Activated T-cell treated with anti-CD3 and anti-CD28 coated beads, Interleukin-2, amount 50 U/mL, for 72 hours (primary cell): ENCODE measurements around the gene PPP1R14D. TPM values are rescaled to one million over a fixed set of nuclear protein-coding genes. Genes with fewer than 3 reads are reported as not detected.

Experiments used
- ATAC-seq, 2 donors: fragments of 150-1000 bp; cut with Tn5 transposase; replicated peaks in 1 of 2; 2 replicates each; pipeline ENCODE4 v1.10.0; 2021; ENCODE audit warnings: moderate library complexity in 2 of 2, mild to moderate bottlenecking in 1 of 2
- DNase-seq, 2 donors: peaks; one replicate each; pipeline ENCODE4 v3.0.0; 2021 to 2022; ENCODE audit warnings: mixed read lengths in 1 of 2
- H3K27ac Mint-ChIP-seq: one replicate; pipeline ENCODE4 v1.8.0; 2022; ENCODE audit warnings: mild to moderate bottlenecking, moderate library complexity, mixed read lengths
- H3K27me3 Mint-ChIP-seq: one replicate; pipeline ENCODE4 v1.8.0; 2022; ENCODE audit warnings: low read depth, mixed read lengths
- H3K36me3 Mint-ChIP-seq, 2 donors: one replicate each; pipeline ENCODE4 v1.8.0; 2022; ENCODE audit warnings: mixed read lengths in 2 of 2, mild to moderate bottlenecking in 1 of 2; ENCODE audit not compliant: insufficient read depth in 2 of 2
- H3K4me1 Mint-ChIP-seq: one replicate; pipeline ENCODE4 v1.8.0; 2022; ENCODE audit warnings: low read depth, mixed read lengths
- H3K4me3 Mint-ChIP-seq, 2 donors: one replicate each; pipeline ENCODE4 v1.8.0; 2022; ENCODE audit warnings: mild to moderate bottlenecking in 2 of 2, mixed read lengths in 2 of 2, moderate library complexity in 2 of 2
- H3K9me3 Mint-ChIP-seq, 2 donors: one replicate each; pipeline ENCODE4 v1.8.0; 2022; ENCODE audit warnings: mixed read lengths in 2 of 2
- total RNA-seq, 2 donors: library from RNA; stranded (reverse); gene quantifications; one replicate each; pipeline ENCODE4 v1.2.3, GENCODE V29; 2022

The PPP1R14D gene
- total RNA-seq, 2 donors from 2014 or later = not detected

GRCh38 chr15:40823572-40824343, 4.8 kb downstream of the PPP1R14D start:
- Mint-ChIP-seq H3K27ac (peak overlapping the region; percentile 50), H3K4me1 (no peaks in the 10 kb centered on the region), H3K27me3 (no peaks in the 10 kb centered on the region), H3K9me3 (no peaks in the 10 kb centered on the region), H3K4me3 (no peak overlapping the region), H3K36me3 (no peaks in the 10 kb centered on the region)
- DNase-seq (no peak), ATAC-seq (peak; percentile 66 to 87)

- Mint-ChIP-seq H3K4me1 (no peaks in the 10 kb centered on the region), H3K4me3 (no peak overlapping the region), H3K27me3 (no peaks in the 10 kb centered on the region), H3K36me3 (no peaks in the 10 kb centered on the region), H3K9me3 (no peaks in the 10 kb centered on the region), H3K27ac (no peak overlapping the region)
- ATAC-seq (no peak), DNase-seq (no peak)
Measured at GRCh38 chr15:40821195-40821594, 7.3 kb downstream of the PPP1R14D start.

- H3K4me1 Mint-ChIP-seq = no peaks in the 10 kb centered on the region
- ATAC-seq = no peak
- no peak for DNase-seq
- peaks cover 0 to 4% of the 10 kb centered on the region in 2 donors for H3K36me3 Mint-ChIP-seq
- no peak overlapping the region for H3K27ac Mint-ChIP-seq
- no peaks in the 10 kb centered on the region for H3K27me3 Mint-ChIP-seq
- H3K9me3 Mint-ChIP-seq = no peaks in the 10 kb centered on the region
- no peak overlapping the region for H3K4me3 Mint-ChIP-seq
Measured at GRCh38 chr15:40819048-40819447, 9.5 kb downstream of the PPP1R14D start.

- H3K4me1 Mint-ChIP-seq = no peaks in the 10 kb centered on the region
- H3K27me3 Mint-ChIP-seq = no peaks in the 10 kb centered on the region
Measured at GRCh38 chr15:40815042-40815698, 13.3 kb downstream of the PPP1R14D start.

GRCh38 chr15:40812721-40813425, 15.6 kb downstream of the PPP1R14D start:
- H3K36me3 Mint-ChIP-seq = peaks cover 4 to 5% of the 10 kb centered on the region in 2 donors

More at GRCh38 chr15:40815042-40815698, 13.3 kb downstream of the PPP1R14D start:
- no peaks in the 10 kb centered on the region for H3K9me3 Mint-ChIP-seq
- DNase-seq (no peak), ATAC-seq (no peak)
- H3K27ac Mint-ChIP-seq = no peak overlapping the region
- H3K4me3 Mint-ChIP-seq = no peak overlapping the region
- peaks cover 2 to 4% of the 10 kb centered on the region in 2 donors for H3K36me3 Mint-ChIP-seq

GRCh38 chr15:40808861-40809450, 19.6 kb downstream of the PPP1R14D start:
- H3K4me3 Mint-ChIP-seq = peak overlapping the region; percentile 90 to 99
- peaks cover 23% of the 10 kb centered on the region for H3K4me1 Mint-ChIP-seq
- no peak overlapping the region for H3K27ac Mint-ChIP-seq
- no peaks in the 10 kb centered on the region for H3K27me3 Mint-ChIP-seq
- no peaks in the 10 kb centered on the region for H3K9me3 Mint-ChIP-seq
- DNase-seq (no peak), ATAC-seq (no peak)
- peaks cover 0 to 7% of the 10 kb centered on the region in 2 donors for H3K36me3 Mint-ChIP-seq

More at GRCh38 chr15:40812721-40813425, 15.6 kb downstream of the PPP1R14D start:
- no peak for ATAC-seq
- no peak for DNase-seq
- Mint-ChIP-seq H3K4me3 (no peak overlapping the region), H3K9me3 (no peaks in the 10 kb centered on the region), H3K27ac (peak overlapping the region; percentile 71), H3K27me3 (no peaks in the 10 kb centered on the region), H3K4me1 (peaks cover 13% of the 10 kb centered on the region)

GRCh38 chr15:40807888-40808461, 20.5 kb downstream of the PPP1R14D start:
- peak overlapping the region; percentile 90 to 99 for H3K4me3 Mint-ChIP-seq
- peaks cover 0 to 7% of the 10 kb centered on the region in 2 donors for H3K36me3 Mint-ChIP-seq
- no peaks in the 10 kb centered on the region for H3K27me3 Mint-ChIP-seq
- ATAC-seq (no peak), DNase-seq (no peak)
- H3K4me1 Mint-ChIP-seq = peaks cover 31% of the 10 kb centered on the region
- H3K27ac Mint-ChIP-seq = peak overlapping the region; percentile 25
- no peaks in the 10 kb centered on the region for H3K9me3 Mint-ChIP-seq

GRCh38 chr15:40807028-40807887, 21.2 kb downstream of the PPP1R14D start, which contains the start of the genes DNAJC17 and ZFYVE19:
DNAJC17 (minus strand) TSS chr15:40807473; CDS start chr15:40807446, 27 bp downstream.
ZFYVE19 (plus strand) TSS chr15:40807089; CDS start chr15:40807590, 501 bp downstream.
- ATAC-seq = peak; percentile 96 to 97
- Mint-ChIP-seq H3K27ac (peak within 1 kb of the TSS; percentile 94), H3K27me3 (no peaks in the 10 kb centered on the region), H3K9me3 (no peaks in the 10 kb centered on the region), H3K4me1 (peaks cover 31% of the 10 kb centered on the region), H3K36me3 (peaks cover 0 to 7% of the 10 kb centered on the region in 2 donors), H3K4me3 (peak within 1 kb of the TSS; percentile 90 to 99)
- peak; percentile 94 to 96 for DNase-seq

- ATAC-seq (peak; percentile 0 to 1), DNase-seq (no peak)
- H3K27ac Mint-ChIP-seq = peak overlapping the region; percentile 94
- H3K36me3 Mint-ChIP-seq = peaks cover 1 to 8% of the 10 kb centered on the region in 2 donors
- no peaks in the 10 kb centered on the region for H3K27me3 Mint-ChIP-seq
- H3K4me1 Mint-ChIP-seq = peaks cover 31% of the 10 kb centered on the region
- peak overlapping the region; percentile 90 to 99 for H3K4me3 Mint-ChIP-seq
- H3K9me3 Mint-ChIP-seq = no peaks in the 10 kb centered on the region
Measured at GRCh38 chr15:40806672-40807027, 21.9 kb downstream of the PPP1R14D start.

- no peak for ATAC-seq
- Mint-ChIP-seq H3K27me3 (no peaks in the 10 kb centered on the region), H3K4me3 (no peak overlapping the region), H3K9me3 (no peaks in the 10 kb centered on the region), H3K27ac (no peak overlapping the region), H3K36me3 (peaks cover 1 to 4% of the 10 kb centered on the region in 2 donors), H3K4me1 (peaks cover 25% of the 10 kb centered on the region)
- no peak for DNase-seq
Measured at GRCh38 chr15:40803688-40804087, 24.8 kb downstream of the PPP1R14D start.

GRCh38 chr15:40803076-40803475, 25.4 kb downstream of the PPP1R14D start:
- H3K4me1 Mint-ChIP-seq = peaks cover 25% of the 10 kb centered on the region
- no peak overlapping the region for H3K4me3 Mint-ChIP-seq
- ATAC-seq (no peak), DNase-seq (no peak)
- peaks cover 4% of the 10 kb centered on the region in 2 donors for H3K36me3 Mint-ChIP-seq
- H3K27ac Mint-ChIP-seq = no peak overlapping the region
- H3K27me3 Mint-ChIP-seq = no peaks in the 10 kb centered on the region
- no peaks in the 10 kb centered on the region for H3K9me3 Mint-ChIP-seq

GRCh38 chr15:40799523-40799922, 29.0 kb downstream of the PPP1R14D start:
- no peak overlapping the region for H3K27ac Mint-ChIP-seq

More at GRCh38 chr15:40799523-40799922, 29.0 kb downstream of the PPP1R14D start:
- no peak for ATAC-seq
- DNase-seq = no peak
- Mint-ChIP-seq H3K36me3 (peaks cover 2 to 4% of the 10 kb centered on the region in 2 donors), H3K9me3 (no peaks in the 10 kb centered on the region), H3K4me1 (peaks cover 22% of the 10 kb centered on the region), H3K27me3 (no peaks in the 10 kb centered on the region), H3K4me3 (no peak overlapping the region)
